Neural cell (in vitro differentiated cells): ENCODE results near the gene KRTAP12-2.

Experiments used
- EP300 ChIP-seq: fragments of 450-650 bp; conservative IDR thresholded peaks from 2 replicates; pipeline ENCODE4 v1.6.1; 2014; ENCODE audit warnings: antibody characterized with exemption, mild to moderate bottlenecking, moderate library complexity; ENCODE audit not compliant: poor library complexity, severe bottlenecking
- EZH2 ChIP-seq: fragments of 200-600, 300-800 bp; shearing (Covaris generic), sonication (generic); IDR thresholded peaks from 2 replicates; pipeline ENCODE4 v1.6.1; 2014; ENCODE audit warnings: antibody characterized with exemption, low read length, borderline replicate concordance, mild to moderate bottlenecking; ENCODE audit not compliant: insufficient read depth, poor library complexity, severe bottlenecking
- MXI1 ChIP-seq: fragments of 450-650 bp; conservative IDR thresholded peaks from 2 replicates; pipeline ENCODE4 v1.6.1; 2014; ENCODE audit warnings: antibody characterized with exemption, mild to moderate bottlenecking; ENCODE audit not compliant: poor library complexity, severe bottlenecking
- POLR2AphosphoS5 ChIP-seq: IDR thresholded peaks from 2 replicates; pipeline ENCODE4 v1.6.1; 2012
- RAD21 ChIP-seq: fragments of 450-650 bp; conservative IDR thresholded peaks from 2 replicates; pipeline ENCODE4 v1.6.1; 2014; ENCODE audit warnings: antibody characterized with exemption, mild to moderate bottlenecking, moderate library complexity
- SMC3 ChIP-seq: fragments of 450-650 bp; conservative IDR thresholded peaks from 2 replicates; pipeline ENCODE4 v1.6.1; 2014; ENCODE audit warnings: antibody characterized with exemption, mild to moderate bottlenecking, moderate library complexity; ENCODE audit not compliant: poor library complexity
- TF ChIP-seq, protein P1 (sequence below): fragments of 450-650 bp; IDR thresholded peaks from 2 replicates; pipeline ENCODE4 v1.5.1; 2014; ENCODE audit warnings: antibody characterized with exemption, mild to moderate bottlenecking, moderate library complexity; ENCODE audit not compliant: poor library complexity, severe bottlenecking
- TF ChIP-seq, protein P2 (sequence below): IDR thresholded peaks from 2 replicates; pipeline ENCODE4 v1.6.1; 2012; ENCODE audit warnings: borderline replicate concordance

DNA sequence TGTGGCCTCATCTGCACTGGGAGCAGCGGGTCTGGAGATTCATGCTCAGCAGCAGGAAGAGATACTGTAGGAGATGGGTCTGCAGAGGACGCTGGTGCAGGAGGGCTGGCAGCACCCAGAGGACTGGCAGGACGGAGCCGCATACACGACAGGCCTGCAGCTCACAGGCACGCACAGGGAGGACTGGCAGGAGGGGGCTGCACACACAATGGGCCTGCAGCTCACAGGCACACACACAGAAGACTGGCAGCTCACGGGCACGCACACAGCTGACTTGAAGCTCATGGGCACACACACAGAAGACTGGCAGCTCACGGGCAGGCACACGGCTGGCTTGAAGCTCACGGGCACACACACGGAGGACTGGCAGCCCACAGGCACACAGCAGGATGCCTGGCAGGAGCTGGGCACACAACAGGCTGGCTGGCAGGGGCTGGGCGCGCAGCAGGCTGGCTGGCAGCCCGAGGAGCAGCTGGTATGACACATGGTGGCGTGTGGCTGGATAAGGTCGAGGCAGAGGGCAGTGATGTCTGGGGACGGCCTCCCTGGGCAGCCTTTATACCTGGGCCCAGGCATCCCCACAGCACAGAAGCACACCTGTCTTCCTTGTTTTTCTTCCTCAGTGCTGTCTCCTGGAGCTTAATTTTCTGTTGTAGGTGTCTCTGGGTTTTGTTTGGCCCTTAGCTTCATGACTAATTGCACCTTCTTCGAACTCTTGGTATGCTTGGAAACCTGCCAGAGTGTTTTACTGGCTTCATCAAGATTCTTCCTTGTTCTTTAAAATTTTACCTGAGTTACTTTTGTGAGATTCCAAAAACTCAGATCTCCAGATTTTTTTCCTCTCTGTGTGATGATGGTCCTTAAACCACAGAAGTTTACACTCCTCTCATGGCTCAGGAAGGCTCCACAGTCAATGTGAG, at the start of gene KRTAP12-2:
- no peak for TF ChIP-seq POLR2AphosphoS5
- TF ChIP-seq, protein P1, sequence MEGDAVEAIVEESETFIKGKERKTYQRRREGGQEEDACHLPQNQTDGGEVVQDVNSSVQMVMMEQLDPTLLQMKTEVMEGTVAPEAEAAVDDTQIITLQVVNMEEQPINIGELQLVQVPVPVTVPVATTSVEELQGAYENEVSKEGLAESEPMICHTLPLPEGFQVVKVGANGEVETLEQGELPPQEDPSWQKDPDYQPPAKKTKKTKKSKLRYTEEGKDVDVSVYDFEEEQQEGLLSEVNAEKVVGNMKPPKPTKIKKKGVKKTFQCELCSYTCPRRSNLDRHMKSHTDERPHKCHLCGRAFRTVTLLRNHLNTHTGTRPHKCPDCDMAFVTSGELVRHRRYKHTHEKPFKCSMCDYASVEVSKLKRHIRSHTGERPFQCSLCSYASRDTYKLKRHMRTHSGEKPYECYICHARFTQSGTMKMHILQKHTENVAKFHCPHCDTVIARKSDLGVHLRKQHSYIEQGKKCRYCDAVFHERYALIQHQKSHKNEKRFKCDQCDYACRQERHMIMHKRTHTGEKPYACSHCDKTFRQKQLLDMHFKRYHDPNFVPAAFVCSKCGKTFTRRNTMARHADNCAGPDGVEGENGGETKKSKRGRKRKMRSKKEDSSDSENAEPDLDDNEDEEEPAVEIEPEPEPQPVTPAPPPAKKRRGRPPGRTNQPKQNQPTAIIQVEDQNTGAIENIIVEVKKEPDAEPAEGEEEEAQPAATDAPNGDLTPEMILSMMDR, result no peak
- no peak for TF ChIP-seq EP300
- no peak for TF ChIP-seq MXI1
- no peak for TF ChIP-seq EZH2
- TF ChIP-seq RAD21, result no peak
- TF ChIP-seq, protein P2, sequence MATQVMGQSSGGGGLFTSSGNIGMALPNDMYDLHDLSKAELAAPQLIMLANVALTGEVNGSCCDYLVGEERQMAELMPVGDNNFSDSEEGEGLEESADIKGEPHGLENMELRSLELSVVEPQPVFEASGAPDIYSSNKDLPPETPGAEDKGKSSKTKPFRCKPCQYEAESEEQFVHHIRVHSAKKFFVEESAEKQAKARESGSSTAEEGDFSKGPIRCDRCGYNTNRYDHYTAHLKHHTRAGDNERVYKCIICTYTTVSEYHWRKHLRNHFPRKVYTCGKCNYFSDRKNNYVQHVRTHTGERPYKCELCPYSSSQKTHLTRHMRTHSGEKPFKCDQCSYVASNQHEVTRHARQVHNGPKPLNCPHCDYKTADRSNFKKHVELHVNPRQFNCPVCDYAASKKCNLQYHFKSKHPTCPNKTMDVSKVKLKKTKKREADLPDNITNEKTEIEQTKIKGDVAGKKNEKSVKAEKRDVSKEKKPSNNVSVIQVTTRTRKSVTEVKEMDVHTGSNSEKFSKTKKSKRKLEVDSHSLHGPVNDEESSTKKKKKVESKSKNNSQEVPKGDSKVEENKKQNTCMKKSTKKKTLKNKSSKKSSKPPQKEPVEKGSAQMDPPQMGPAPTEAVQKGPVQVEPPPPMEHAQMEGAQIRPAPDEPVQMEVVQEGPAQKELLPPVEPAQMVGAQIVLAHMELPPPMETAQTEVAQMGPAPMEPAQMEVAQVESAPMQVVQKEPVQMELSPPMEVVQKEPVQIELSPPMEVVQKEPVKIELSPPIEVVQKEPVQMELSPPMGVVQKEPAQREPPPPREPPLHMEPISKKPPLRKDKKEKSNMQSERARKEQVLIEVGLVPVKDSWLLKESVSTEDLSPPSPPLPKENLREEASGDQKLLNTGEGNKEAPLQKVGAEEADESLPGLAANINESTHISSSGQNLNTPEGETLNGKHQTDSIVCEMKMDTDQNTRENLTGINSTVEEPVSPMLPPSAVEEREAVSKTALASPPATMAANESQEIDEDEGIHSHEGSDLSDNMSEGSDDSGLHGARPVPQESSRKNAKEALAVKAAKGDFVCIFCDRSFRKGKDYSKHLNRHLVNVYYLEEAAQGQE, result no peak
- TF ChIP-seq SMC3, result no peak
